Left ventricle myocardium inferior (tissue), 1 donor: ENCODE results near the gene DGKD. TPM values are rescaled to one million over a fixed set of nuclear protein-coding genes. Genes with fewer than 3 reads are reported as not detected.

ENCODE experiments used
- DNase-seq: peaks from one replicate; pipeline ENCODE4 v3.0.0-alpha.2; 2020
- H3K27ac ChIP-seq: fragments of 200-600 bp; replicated peaks from 2 replicates; pipeline ENCODE4 v1.8.0; 2021
- H3K27me3 ChIP-seq: fragments of 200-600 bp; 2 replicates; pipeline ENCODE4 v1.8.0; 2021; ENCODE audit warnings: low read depth
- H3K36me3 ChIP-seq: fragments of 200-600 bp; 2 replicates; pipeline ENCODE4 v1.8.0; 2021
- H3K4me1 ChIP-seq: fragments of 200-600 bp; 2 replicates; pipeline ENCODE4 v1.8.0; 2021
- H3K4me3 ChIP-seq: fragments of 200-600 bp; 2 replicates; pipeline ENCODE4 v1.8.0; 2021; ENCODE audit warnings: mild to moderate bottlenecking, moderate library complexity
- H3K9me3 ChIP-seq: fragments of 200-600 bp; replicated peaks from 2 replicates; pipeline ENCODE4 v1.8.0; 2021
- CTCF ChIP-seq: fragments of 200-600 bp; IDR thresholded peaks from 2 replicates; pipeline ENCODE4 v1.8.0; 2021; ENCODE audit warnings: antibody characterized with exemption, mild to moderate bottlenecking, borderline replicate concordance
- intact Hi-C: fragments of 100-400 bp; cut with micrococcal nuclease; formaldehyde crosslinking; loops from one replicate; pipeline ENCODE4 v1.11.0; 2022
- total RNA-seq: library from RNA; stranded (reverse); fragmentation: NEBNext Ultra II Directional; extraction: Animal tissue kit (Norgen Biotek cat#: 25700); gene quantifications from one replicate; pipeline ENCODE4 v1.2.1, GENCODE V29; 2021
- donor health status: DM: no; HTN: yes; CAD: no; lungs with severe emphysema.

DGKD gene
- total RNA-seq, 1 donor from 2014 or later, result 41.7 TPM

DNA sequence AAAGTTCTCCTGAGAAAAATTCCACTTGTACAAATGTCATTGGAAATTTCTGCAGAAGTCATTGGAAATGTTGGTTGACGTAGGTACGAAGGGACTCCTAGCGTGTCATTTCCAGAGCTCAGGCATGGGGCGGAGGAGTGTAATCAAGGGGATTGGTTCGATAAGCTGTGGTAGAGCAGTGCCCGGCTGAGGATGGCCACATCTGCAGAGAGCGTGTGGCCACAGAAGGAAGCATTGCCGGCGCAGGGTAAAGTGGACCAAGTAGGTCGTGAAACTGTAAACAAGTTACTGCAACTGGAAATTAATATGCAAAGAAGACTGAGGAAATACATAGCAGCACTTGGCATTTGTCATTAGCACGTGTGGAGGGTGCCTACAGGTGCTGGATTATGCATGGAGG is 101.8 kb downstream of the DGKD start:
- no peak for TF ChIP-seq CTCF

DNA sequence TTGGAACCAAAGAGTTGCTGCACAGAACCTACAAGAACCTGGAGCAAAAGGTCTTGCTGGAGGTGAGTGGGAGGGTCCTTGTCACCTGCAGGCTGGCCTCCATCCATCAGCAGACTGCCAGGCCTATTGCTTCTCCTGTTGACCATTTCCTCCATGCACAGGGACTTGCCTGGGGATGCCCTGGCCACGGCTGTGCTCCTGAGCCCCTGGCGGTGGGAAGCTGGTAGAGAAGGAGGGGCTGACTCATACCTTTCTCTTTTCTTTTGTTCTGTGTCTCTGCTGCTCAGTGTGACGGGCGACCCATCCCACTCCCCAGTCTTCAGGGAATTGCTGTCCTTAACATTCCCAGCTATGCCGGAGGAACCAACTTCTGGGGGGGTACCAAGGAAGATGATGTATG is 102.6 kb downstream of the DGKD start:
- Histone ChIP-seq H3K4me3 (no peak overlapping the region), H3K9me3 (no peaks in the 10 kb centered on the region), H3K4me1 (peaks cover 11% of the 10 kb centered on the region), H3K27ac (no peak overlapping the region), H3K36me3 (peaks cover 99% of the 10 kb centered on the region), H3K27me3 (no peaks in the 10 kb centered on the region)
- no peak for TF ChIP-seq CTCF
- intact Hi-C loops, result no loop called here
- no peak for DNase-seq

More for the DNA sequence above, 101.8 kb downstream of the DGKD start:
- no peak for DNase-seq
- Histone ChIP-seq H3K4me1 (peaks cover 8% of the 10 kb centered on the region), H3K27ac (no peak overlapping the region), H3K36me3 (peaks cover 99% of the 10 kb centered on the region), H3K9me3 (no peaks in the 10 kb centered on the region), H3K27me3 (no peaks in the 10 kb centered on the region), H3K4me3 (no peak overlapping the region)
- intact Hi-C loops, result no loop called here

DNA sequence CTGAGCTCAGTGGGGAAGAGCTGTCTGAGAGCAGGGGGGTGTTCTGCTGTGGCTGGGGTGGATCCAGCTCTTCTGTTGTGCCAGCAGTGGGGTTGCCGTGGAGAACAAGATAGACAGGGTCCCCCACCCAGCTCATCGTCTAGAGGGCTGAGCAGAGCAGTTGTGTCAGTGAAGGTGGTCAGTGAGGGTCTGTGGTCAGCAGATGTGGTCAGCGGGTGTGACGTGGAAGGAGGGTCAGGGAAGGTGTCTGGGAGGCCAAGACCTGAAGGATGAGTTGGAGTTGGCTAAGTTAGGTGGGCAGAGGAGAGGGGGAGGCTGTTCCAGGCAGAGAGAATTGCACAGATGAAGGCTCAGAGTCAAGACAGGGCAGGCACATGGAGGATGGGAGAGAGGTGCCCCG is 103.1 kb downstream of the DGKD start:
- Histone ChIP-seq H3K4me1 (peaks cover 11% of the 10 kb centered on the region), H3K36me3 (peaks cover 99% of the 10 kb centered on the region), H3K4me3 (no peak overlapping the region), H3K27ac (no peak overlapping the region), H3K27me3 (no peaks in the 10 kb centered on the region), H3K9me3 (no peaks in the 10 kb centered on the region)
- no peak for DNase-seq
- TF ChIP-seq CTCF, result no peak
- intact Hi-C loops, result no loop called here

DNA sequence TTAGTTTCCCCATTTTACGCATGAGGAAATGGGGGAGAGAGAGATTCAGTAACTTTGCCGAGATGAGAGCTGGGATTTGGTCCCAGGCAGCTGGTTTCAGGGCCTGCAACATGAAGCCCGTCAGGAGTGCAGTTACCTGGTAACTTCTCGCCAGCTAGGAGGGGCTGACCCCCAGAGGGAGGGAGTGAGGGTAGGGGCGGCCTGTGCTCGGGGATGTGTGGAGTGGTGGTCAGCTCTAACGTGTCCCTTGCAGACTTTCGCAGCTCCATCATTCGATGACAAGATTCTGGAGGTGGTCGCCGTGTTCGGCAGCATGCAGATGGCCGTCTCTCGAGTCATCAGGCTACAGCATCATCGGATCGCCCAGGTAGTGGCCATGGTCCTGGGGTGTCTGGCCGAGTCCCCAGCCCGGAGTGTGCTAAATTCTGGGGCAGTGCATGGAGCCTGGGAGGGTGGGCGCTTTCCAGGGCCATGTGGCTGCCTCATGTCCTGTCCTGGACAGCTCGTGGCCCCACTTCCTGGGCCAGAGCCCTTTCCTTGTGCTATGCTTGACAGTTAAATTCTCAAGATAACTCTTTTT is 103.8 kb downstream of the DGKD start:
- TF ChIP-seq CTCF, result no peak
- Histone ChIP-seq H3K36me3 (peaks cover 99% of the 10 kb centered on the region), H3K27ac (no peak overlapping the region), H3K4me1 (peaks cover 11% of the 10 kb centered on the region), H3K4me3 (no peak overlapping the region), H3K27me3 (no peaks in the 10 kb centered on the region), H3K9me3 (no peaks in the 10 kb centered on the region)
- intact Hi-C loops, result no loop called here
- no peak for DNase-seq

DNA sequence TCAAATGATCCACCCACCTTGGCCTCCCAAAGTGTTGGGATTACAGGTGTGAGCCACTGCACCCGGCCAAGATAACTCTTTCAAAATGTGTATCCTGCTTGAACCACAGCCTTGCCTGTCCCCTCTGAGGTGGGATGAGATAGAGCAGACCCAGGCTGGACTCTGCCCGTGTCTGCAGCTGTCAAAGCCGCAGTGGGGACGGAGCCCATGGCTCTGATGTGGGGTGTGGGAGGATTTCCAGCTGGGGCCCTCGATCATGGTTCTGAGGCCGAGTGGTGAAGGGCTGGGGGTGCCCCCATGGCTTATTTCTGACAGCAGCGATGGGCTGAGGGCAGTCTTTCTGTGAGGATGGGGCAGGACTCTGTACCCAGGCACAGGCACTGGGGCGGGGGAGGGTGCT is 104.5 kb downstream of the DGKD start:
- H3K27me3 ChIP-seq, result no peaks in the 10 kb centered on the region
- H3K4me1 ChIP-seq, result peaks cover 11% of the 10 kb centered on the region
- H3K27ac ChIP-seq, result no peak overlapping the region
- H3K4me3 ChIP-seq, result no peak overlapping the region
- no peak for DNase-seq
- intact Hi-C loops, result no loop called here
- no peaks in the 10 kb centered on the region for H3K9me3 ChIP-seq
- TF ChIP-seq CTCF, result no peak
- peaks cover 97% of the 10 kb centered on the region for H3K36me3 ChIP-seq
